ENCODE measurements around the gene PRKN.

PRKN gene

GRCh38 chr6:162463576-162463975 lies 264.0 kb downstream of the PRKN start:
- TF ChIP-seq, protein P1, sequence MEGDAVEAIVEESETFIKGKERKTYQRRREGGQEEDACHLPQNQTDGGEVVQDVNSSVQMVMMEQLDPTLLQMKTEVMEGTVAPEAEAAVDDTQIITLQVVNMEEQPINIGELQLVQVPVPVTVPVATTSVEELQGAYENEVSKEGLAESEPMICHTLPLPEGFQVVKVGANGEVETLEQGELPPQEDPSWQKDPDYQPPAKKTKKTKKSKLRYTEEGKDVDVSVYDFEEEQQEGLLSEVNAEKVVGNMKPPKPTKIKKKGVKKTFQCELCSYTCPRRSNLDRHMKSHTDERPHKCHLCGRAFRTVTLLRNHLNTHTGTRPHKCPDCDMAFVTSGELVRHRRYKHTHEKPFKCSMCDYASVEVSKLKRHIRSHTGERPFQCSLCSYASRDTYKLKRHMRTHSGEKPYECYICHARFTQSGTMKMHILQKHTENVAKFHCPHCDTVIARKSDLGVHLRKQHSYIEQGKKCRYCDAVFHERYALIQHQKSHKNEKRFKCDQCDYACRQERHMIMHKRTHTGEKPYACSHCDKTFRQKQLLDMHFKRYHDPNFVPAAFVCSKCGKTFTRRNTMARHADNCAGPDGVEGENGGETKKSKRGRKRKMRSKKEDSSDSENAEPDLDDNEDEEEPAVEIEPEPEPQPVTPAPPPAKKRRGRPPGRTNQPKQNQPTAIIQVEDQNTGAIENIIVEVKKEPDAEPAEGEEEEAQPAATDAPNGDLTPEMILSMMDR (IDR thresholded peaks at IDR 0.05): no peak
- no peak for DNase-seq
- no peak overlapping the region for H3K4me3 ChIP-seq
- no peak overlapping the region for H3K27ac ChIP-seq
- H3K27me3 ChIP-seq: no peaks in the 10 kb centered on the region
- H3K36me3 ChIP-seq: no peaks in the 10 kb centered on the region
- intact Hi-C loops (cut with DNase I; ENCODE audit: low total_unique reads): no loop called here
- H3K9me3 ChIP-seq: no peaks in the 10 kb centered on the region
- no peaks in the 10 kb centered on the region for H3K4me1 ChIP-seq

DNA sequence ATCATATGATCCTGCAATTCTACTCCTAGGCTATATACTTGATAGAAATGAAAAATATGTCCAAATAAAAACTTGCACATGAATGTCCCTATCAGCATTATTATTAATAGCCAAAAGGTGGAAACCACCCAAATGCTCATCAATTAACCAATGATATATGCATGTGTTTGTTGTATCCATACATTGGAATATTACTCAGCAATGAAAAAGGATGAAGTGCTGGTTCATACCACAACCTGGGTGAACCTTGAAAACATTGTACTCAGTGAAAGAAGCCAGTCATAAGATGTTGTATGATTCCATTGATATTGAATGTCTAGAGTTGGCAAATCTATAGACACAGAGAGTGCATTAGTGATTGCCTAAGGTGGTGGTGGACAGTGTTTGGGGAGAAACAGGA lies 267.6 kb downstream of the PRKN start:
- no peak overlapping the region for H3K27ac ChIP-seq
- H3K27me3 ChIP-seq: no peaks in the 10 kb centered on the region
- no peak for DNase-seq
- no peaks in the 10 kb centered on the region for H3K9me3 ChIP-seq
- intact Hi-C loops (cut with DNase I; ENCODE audit: low total_unique reads): no loop called here
- no peak overlapping the region for H3K4me3 ChIP-seq
- H3K4me1 ChIP-seq: no peaks in the 10 kb centered on the region
- H3K36me3 ChIP-seq: no peaks in the 10 kb centered on the region
- TF ChIP-seq, protein P1 (IDR thresholded peaks at IDR 0.05): no peak

DNA sequence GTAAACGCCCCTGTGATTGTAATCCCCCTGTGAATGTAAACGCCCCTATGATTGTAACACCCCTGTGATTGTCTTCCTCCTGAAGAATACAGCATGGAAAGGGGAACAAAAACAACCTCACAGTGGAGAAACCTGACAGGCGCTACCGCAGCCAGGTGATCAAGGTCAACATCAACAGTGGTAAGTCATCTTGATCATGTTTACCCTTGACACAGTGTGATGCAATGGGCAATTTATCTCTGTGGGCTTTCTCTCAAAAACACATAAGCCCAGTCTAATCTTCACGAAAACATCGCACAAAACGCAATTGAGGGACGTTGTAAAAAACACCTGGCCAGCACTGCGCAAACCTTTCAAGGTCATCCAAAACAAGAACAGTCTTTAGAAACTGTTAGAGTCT lies 277.2 kb downstream of the PRKN start:
- Histone ChIP-seq H3K9me3 (no peaks in the 10 kb centered on the region), H3K27me3 (no peaks in the 10 kb centered on the region)

DNA sequence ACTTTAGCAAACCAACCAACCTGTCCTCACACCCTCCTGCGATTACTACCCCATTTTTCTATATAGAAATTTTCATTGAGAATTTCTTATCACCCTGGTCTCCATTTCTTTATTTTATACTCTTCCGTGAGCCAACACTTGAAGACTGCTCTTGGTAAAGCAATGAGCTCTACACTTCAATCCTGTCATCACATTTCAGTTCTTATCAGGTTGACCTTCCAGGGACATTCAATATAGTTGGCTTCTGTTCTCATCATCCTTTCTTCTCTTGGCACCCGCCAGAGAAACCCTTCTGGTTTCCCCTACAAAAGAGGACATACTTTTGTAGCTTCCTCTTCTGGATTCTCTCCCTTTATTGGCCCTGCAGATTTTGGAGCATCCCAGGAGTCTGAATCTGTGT lies 279.3 kb downstream of the PRKN start:
- no peak overlapping the region for H3K4me3 ChIP-seq
- intact Hi-C loops (cut with DNase I; ENCODE audit: low total_unique reads): no loop called here
- TF ChIP-seq, protein P1 (IDR thresholded peaks at IDR 0.05): no peak
- no peak overlapping the region for H3K27ac ChIP-seq
- no peaks in the 10 kb centered on the region for H3K9me3 ChIP-seq
- no peaks in the 10 kb centered on the region for H3K27me3 ChIP-seq
- DNase-seq: no peak
- H3K36me3 ChIP-seq: no peaks in the 10 kb centered on the region
- H3K4me1 ChIP-seq: no peaks in the 10 kb centered on the region

More for the DNA sequence above, 277.2 kb downstream of the PRKN start:
- Histone ChIP-seq H3K4me1 (no peaks in the 10 kb centered on the region), H3K27ac (no peak overlapping the region), H3K4me3 (no peak overlapping the region), H3K36me3 (no peaks in the 10 kb centered on the region)
- no peak for DNase-seq
- TF ChIP-seq, protein P1 (IDR thresholded peaks at IDR 0.05): no peak
- intact Hi-C loops (cut with DNase I; ENCODE audit: low total_unique reads): no loop called here

- intact Hi-C loops (cut with DNase I; ENCODE audit: low total_unique reads): no loop called here
- Histone ChIP-seq H3K27me3 (no peaks in the 10 kb centered on the region), H3K9me3 (no peaks in the 10 kb centered on the region), H3K4me1 (no peaks in the 10 kb centered on the region), H3K4me3 (no peak overlapping the region), H3K27ac (no peak overlapping the region), H3K36me3 (no peaks in the 10 kb centered on the region)
- TF ChIP-seq, protein P1 (IDR thresholded peaks at IDR 0.05): no peak
- no peak for DNase-seq
Observed at GRCh38 chr6:162443101-162443500, 284.5 kb downstream of the PRKN start.

- no peaks in the 10 kb centered on the region for H3K4me1 ChIP-seq
- H3K27ac ChIP-seq: no peak overlapping the region
- TF ChIP-seq, protein P1 (IDR thresholded peaks at IDR 0.05): no peak
- H3K27me3 ChIP-seq: no peaks in the 10 kb centered on the region
- no peak for DNase-seq
- H3K4me3 ChIP-seq: no peak overlapping the region
- no peaks in the 10 kb centered on the region for H3K36me3 ChIP-seq
- no peaks in the 10 kb centered on the region for H3K9me3 ChIP-seq
- intact Hi-C loops (cut with DNase I; ENCODE audit: low total_unique reads): no loop called here
Observed at GRCh38 chr6:162442687-162443086, 284.9 kb downstream of the PRKN start.

Data from tibial artery (tissue), 4 donors.